ENCODE results near the gene CARD10. TPM values are rescaled to one million over a fixed set of nuclear protein-coding genes. Genes with fewer than 3 reads are reported as not detected.

The CARD10 gene
- total RNA-seq: 8.3 TPM
- long read RNA-seq, full-length matches to known transcripts: 12 of 31 reads
- long read RNA-seq, partial matches to known transcripts: 11 of 31 reads
- long read RNA-seq, other reads (novel, unspliced or antisense): 8 of 31 reads

GRCh38 chr22:37519268-37520195, at the start of gene CARD10:
TSS of gene CARD10 (minus strand) at chr22:37519415. CDS start at chr22:37519200, 215 bp downstream.
- DNase-seq: peak; percentile 36
- intact Hi-C loops (cut with DNase I): no loop called here
- ATAC-seq (ENCODE audit: poor library complexity): peak; percentile 48

GRCh38 chr22:37568448-37569008, 49.3 kb upstream of the CARD10 start:
- DNase-seq (no peak), ATAC-seq (ENCODE audit: poor library complexity) (no peak)
- intact Hi-C loops (cut with DNase I): loop anchor here (10.0 kb wide), 1 partner anchor 254 kb away; no protein-coding TSS in a partner anchor

GRCh38 chr22:37568012-37568411, 48.8 kb upstream of the CARD10 start:
- ATAC-seq (ENCODE audit: poor library complexity) (no peak), DNase-seq (no peak)
- intact Hi-C loops (cut with DNase I): loop anchor here (10.0 kb wide), 1 partner anchor 253 kb away; no protein-coding TSS in a partner anchor

GRCh38 chr22:37566903-37567798, 47.9 kb upstream of the CARD10 start:
- intact Hi-C loops (cut with DNase I): loop anchor here (2.0 to 10.0 kb wide), 2 partner anchors 28 to 252 kb away; no protein-coding TSS in a partner anchor

GRCh38 chr22:37566329-37566837, 47.2 kb upstream of the CARD10 start:
- DNase-seq (peak; percentile 61), ATAC-seq (ENCODE audit: poor library complexity) (no peak)
- intact Hi-C loops (cut with DNase I): loop anchor here (2.0 to 10.0 kb wide), 2 partner anchors 28 to 252 kb away; no protein-coding TSS in a partner anchor

More at GRCh38 chr22:37566903-37567798, 47.9 kb upstream of the CARD10 start:
- peak; percentile 73 for ATAC-seq (ENCODE audit: poor library complexity)
- DNase-seq: peak; percentile 90

- no peak for ATAC-seq (ENCODE audit: poor library complexity)
- intact Hi-C loops (cut with DNase I): loop anchor here (2.0 to 10.0 kb wide), 2 partner anchors 27 to 251 kb away; no protein-coding TSS in a partner anchor
- no peak for DNase-seq
Observed at GRCh38 chr22:37565830-37566229, 46.6 kb upstream of the CARD10 start.

- intact Hi-C loops (cut with DNase I): loop anchor here (10.0 kb wide), 1 partner anchor 249 kb away; no protein-coding TSS in a partner anchor
- DNase-seq: no peak
- no peak for ATAC-seq (ENCODE audit: poor library complexity)
Observed at GRCh38 chr22:37564111-37564711, 45.0 kb upstream of the CARD10 start.

- intact Hi-C loops (cut with DNase I): loop anchor here (10.0 kb wide), 1 partner anchor 249 kb away; no protein-coding TSS in a partner anchor
Observed at GRCh38 chr22:37563153-37564081, 44.2 kb upstream of the CARD10 start.

GRCh38 chr22:37562049-37562875, 43.0 kb upstream of the CARD10 start:
- DNase-seq (no peak), ATAC-seq (ENCODE audit: poor library complexity) (no peak)
- intact Hi-C loops (cut with DNase I): loop anchor here (10.0 kb wide), 1 partner anchor 247 kb away; no protein-coding TSS in a partner anchor

More at GRCh38 chr22:37563153-37564081, 44.2 kb upstream of the CARD10 start:
- DNase-seq (peak; percentile 76), ATAC-seq (ENCODE audit: poor library complexity) (peak; percentile 18)

- intact Hi-C loops (cut with DNase I): loop anchor here (10.0 kb wide), 1 partner anchor 247 kb away; no protein-coding TSS in a partner anchor
- DNase-seq (peak; percentile 95), ATAC-seq (ENCODE audit: poor library complexity) (peak; percentile 71)
Observed at GRCh38 chr22:37561212-37562048, 42.2 kb upstream of the CARD10 start.

- peak; percentile 14 for ATAC-seq (ENCODE audit: poor library complexity)
- intact Hi-C loops (cut with DNase I): loop anchor here (10.0 kb wide), 1 partner anchor 246 kb away; no protein-coding TSS in a partner anchor
- DNase-seq: peak; percentile 67
Observed at GRCh38 chr22:37560608-37561211, 41.5 kb upstream of the CARD10 start.

GRCh38 chr22:37559901-37560607, 40.8 kb upstream of the CARD10 start, which contains the start of gene CDC42EP1:
TSS of gene CDC42EP1 (plus strand) at chr22:37560480. CDS start at chr22:37566350, 5,870 bp downstream.
- DNase-seq (peak; percentile 76), ATAC-seq (ENCODE audit: poor library complexity) (peak; percentile 67)
- intact Hi-C loops (cut with DNase I): loop anchor here (10.0 kb wide), 1 partner anchor 245 kb away; no protein-coding TSS in a partner anchor

GRCh38 chr22:37559521-37559900, 40.3 kb upstream of the CARD10 start:
- intact Hi-C loops (cut with DNase I): no loop called here
- ATAC-seq (ENCODE audit: poor library complexity): no peak
- DNase-seq: no peak

Measured in Right ventricle myocardium superior (tissue), 1 donor.